Activated CD8-positive, alpha-beta T cell treated with anti-CD3 and anti-CD28 coated beads for 36 hours (primary cell): ENCODE measurements around the gene PPP1R26. TPM values are rescaled to one million over a fixed set of nuclear protein-coding genes. Genes with fewer than 3 reads are reported as not detected.
"Not testable (repeated sequence)": the region's sequence is repeated elsewhere in the genome, so short reads cannot be mapped to it uniquely, and the experiment has no call there.

ENCODE experiments used
- ATAC-seq: fragments of 200-7000 bp; cut with Tn5 transposase; one replicate; pipeline ENCODE4 v1.10.0; 2021; ENCODE audit warnings: mild to moderate bottlenecking, moderate library complexity
- CTCF ChIA-PET: fragments of 350-600 bp; sonication (Branson Sonifier 250); formaldehyde crosslinking; loops from one replicate; lab custom pipeline; 2021; ENCODE audit warnings: antibody characterized with exemption; lab: Charles Lee
- POLR2A ChIA-PET: fragments of 350-600 bp; sonication (Branson Sonifier 250); formaldehyde crosslinking; loops from one replicate; lab custom pipeline; 2021; ENCODE audit warnings: antibody characterized with exemption; lab: Charles Lee
- DNase-seq: peaks from one replicate; pipeline ENCODE4 v3.0.0-alpha.2; 2020
- H3K27ac Mint-ChIP-seq: one replicate; pipeline ENCODE4 v1.8.0; 2021; ENCODE audit warnings: mild to moderate bottlenecking, mixed read lengths
- H3K27me3 Mint-ChIP-seq: one replicate; pipeline ENCODE4 v1.8.0; 2021; ENCODE audit warnings: mixed read lengths
- H3K36me3 Mint-ChIP-seq: one replicate; pipeline ENCODE4 v1.8.0; 2021; ENCODE audit warnings: low read depth, mixed read lengths
- H3K4me1 Mint-ChIP-seq: one replicate; pipeline ENCODE4 v1.8.0; 2021; ENCODE audit warnings: low read depth, mixed read lengths
- H3K4me3 Mint-ChIP-seq: one replicate; pipeline ENCODE4 v1.8.0; 2021; ENCODE audit warnings: mild to moderate bottlenecking, moderate library complexity, mixed read lengths
- H3K9me3 Mint-ChIP-seq: one replicate; pipeline ENCODE4 v1.8.0; 2021; ENCODE audit warnings: mixed read lengths
- intact Hi-C: fragments of 100-400 bp; cut with micrococcal nuclease; formaldehyde crosslinking; loops from one replicate; pipeline ENCODE4 v1.10.0; 2022
- total RNA-seq, 2 experiments: library from RNA; stranded (reverse); gene quantifications; one replicate each; pipeline ENCODE4 v1.2.3, GENCODE V29; 2021
- TF ChIP-seq, protein P1 (sequence below): fragments of 200-600 bp; IDR thresholded peaks from one replicate; pipeline ENCODE4 v1.8.0; 2022; ENCODE audit warnings: antibody characterized with exemption, mild to moderate bottlenecking

Gene PPP1R26
- total RNA-seq, 2 experiments from 2014 or later = 0.54 to 0.58 TPM

DNA sequence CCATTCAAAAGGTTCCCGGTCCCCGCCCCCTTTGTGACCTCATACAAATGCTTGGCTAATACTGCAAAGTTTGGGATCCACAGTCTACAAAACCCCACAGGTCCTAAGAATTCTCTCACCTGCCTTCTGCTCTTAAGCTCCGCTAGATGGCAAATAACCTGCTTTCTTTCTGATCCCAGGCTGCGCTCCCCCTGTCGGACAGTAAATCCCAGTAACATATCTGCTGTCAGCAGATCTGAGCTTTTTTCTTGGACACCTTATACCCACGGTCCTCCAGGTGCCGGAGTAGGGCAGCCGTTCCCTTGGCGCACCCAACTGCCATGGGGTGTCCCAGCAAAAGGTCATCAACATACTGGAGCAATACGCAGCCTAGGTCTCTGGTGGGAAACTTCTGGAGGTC, 39.0 kb upstream of the PPP1R26 start:
- TF ChIP-seq, protein P1, sequence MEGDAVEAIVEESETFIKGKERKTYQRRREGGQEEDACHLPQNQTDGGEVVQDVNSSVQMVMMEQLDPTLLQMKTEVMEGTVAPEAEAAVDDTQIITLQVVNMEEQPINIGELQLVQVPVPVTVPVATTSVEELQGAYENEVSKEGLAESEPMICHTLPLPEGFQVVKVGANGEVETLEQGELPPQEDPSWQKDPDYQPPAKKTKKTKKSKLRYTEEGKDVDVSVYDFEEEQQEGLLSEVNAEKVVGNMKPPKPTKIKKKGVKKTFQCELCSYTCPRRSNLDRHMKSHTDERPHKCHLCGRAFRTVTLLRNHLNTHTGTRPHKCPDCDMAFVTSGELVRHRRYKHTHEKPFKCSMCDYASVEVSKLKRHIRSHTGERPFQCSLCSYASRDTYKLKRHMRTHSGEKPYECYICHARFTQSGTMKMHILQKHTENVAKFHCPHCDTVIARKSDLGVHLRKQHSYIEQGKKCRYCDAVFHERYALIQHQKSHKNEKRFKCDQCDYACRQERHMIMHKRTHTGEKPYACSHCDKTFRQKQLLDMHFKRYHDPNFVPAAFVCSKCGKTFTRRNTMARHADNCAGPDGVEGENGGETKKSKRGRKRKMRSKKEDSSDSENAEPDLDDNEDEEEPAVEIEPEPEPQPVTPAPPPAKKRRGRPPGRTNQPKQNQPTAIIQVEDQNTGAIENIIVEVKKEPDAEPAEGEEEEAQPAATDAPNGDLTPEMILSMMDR = no peak
- intact Hi-C loops = no loop called here
- peaks cover 7% of the 10 kb centered on the region for H3K9me3 Mint-ChIP-seq
- DNase-seq = no peak
- no peaks in the 10 kb centered on the region for H3K4me1 Mint-ChIP-seq
- no peak overlapping the region for H3K4me3 Mint-ChIP-seq
- H3K36me3 Mint-ChIP-seq = no peaks in the 10 kb centered on the region
- ChIA-PET POLR2A (no interaction called here), CTCF (no interaction called here)
- no peak for ATAC-seq
- H3K27me3 Mint-ChIP-seq = peaks cover 14% of the 10 kb centered on the region
- H3K27ac Mint-ChIP-seq = no peak overlapping the region

DNA sequence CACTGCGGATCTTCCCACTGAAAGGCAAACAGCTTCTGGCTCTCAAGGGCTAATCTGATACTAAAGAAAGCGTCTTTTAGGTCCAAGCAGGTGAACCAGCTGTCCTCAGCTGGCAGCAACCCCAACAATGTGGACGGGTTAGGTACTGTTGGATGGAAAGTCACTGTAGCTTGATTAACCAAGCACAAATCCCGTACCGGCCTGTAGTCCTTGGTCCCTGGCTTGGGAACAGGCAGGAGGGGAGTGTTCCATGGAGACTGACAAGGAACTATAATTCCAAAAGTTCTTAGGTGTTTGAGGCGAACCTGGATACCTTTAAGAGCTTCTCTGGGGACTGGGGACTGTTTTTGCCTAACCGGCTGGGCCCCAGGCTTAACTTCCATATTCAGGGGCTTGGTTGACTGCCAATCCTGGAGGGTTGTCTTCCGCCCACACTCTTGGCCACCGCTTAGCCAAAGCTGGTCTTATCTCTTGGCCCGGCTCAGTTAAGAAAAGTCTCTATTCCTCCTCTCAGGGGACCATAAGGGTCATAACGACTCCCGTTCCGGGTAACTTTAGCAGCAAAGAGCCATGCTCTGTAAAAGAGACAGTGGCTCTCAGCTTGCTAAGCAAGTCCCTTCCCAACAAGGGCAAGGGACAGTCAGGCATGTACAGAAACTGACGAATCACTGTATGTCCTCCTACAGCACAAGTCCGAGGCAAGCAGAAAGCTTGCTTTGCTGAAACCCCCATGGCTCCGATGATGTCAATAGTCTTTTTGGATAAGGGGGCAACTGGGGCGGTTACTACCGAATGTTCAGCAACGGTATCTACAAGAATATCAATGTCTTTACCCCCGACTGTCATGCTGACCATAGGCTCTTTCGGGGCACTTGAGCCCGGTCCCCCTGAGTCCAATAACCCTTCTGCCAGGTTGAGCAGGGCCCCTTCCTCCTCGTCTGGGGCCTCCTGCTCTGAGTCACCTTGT, 38.2 kb upstream of the PPP1R26 start:
- peaks cover 11% of the 10 kb centered on the region for H3K27me3 Mint-ChIP-seq
- DNase-seq, H3K27ac Mint-ChIP-seq, ATAC-seq, H3K4me1 Mint-ChIP-seq, POLR2A ChIA-PET, H3K9me3 Mint-ChIP-seq, intact Hi-C loops, H3K36me3 Mint-ChIP-seq, CTCF ChIA-PET, H3K4me3 Mint-ChIP-seq: not testable (repeated sequence)

DNA sequence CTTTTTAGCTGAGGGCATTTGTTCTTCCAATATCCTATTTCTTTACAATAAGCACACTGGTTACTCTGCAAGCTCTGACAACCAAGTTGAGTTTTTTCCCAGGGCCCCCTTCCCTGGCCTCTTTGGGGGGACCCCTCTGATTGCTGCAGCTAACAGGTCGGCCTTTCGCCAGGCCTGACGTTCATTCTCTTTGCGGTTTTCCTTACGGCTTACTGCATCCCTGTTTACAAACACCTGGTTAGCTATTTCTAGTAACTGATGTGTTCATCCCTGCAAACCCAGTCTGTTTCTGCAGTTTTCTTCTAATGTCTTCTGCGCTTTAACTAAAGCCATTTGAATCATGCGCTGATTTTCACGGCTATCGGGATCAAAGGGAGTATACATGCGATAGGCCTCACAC, 37.5 kb upstream of the PPP1R26 start:
- Mint-ChIP-seq H3K36me3 (no peaks in the 10 kb centered on the region), H3K4me3 (no peak overlapping the region), H3K9me3 (no peaks in the 10 kb centered on the region), H3K4me1 (no peaks in the 10 kb centered on the region), H3K27ac (no peak overlapping the region), H3K27me3 (peaks cover 10% of the 10 kb centered on the region)
- DNase-seq = no peak
- intact Hi-C loops = no loop called here
- ChIA-PET POLR2A (no interaction called here), CTCF (no interaction called here)
- TF ChIP-seq, protein P1 = no peak
- no peak for ATAC-seq

DNA sequence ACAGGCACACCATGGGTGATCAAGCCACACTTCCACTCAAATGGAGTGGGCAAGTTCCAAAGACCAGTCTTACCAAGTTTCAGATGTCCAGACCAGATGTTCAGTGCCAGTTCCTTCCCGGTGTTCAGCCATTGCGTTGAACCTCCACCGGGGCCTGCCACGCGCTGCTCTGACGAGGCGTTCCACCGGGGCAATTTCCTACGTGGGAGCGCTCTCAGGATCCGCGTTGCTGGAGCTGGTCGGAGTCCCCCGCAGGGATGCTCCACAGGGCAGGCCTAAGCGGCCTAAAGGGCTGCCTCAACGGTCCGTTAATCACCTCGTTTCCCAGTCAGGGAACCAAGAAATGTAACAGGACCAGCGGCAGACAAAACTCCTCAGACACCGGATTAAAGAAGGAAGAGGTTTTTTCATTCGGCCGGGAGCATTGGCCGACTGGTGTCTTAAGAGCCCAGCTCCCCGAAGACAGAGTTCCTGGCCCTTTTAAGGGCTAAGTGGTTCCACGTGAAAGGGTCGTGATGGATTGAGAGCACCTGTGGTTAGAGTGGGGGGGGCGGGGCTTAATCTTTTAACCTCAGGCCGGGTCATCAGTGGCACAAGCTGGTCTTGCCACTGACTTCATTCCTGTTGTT, 35.7 kb upstream of the PPP1R26 start:
- no peak for ATAC-seq
- POLR2A ChIA-PET = no interaction called here

DNA sequence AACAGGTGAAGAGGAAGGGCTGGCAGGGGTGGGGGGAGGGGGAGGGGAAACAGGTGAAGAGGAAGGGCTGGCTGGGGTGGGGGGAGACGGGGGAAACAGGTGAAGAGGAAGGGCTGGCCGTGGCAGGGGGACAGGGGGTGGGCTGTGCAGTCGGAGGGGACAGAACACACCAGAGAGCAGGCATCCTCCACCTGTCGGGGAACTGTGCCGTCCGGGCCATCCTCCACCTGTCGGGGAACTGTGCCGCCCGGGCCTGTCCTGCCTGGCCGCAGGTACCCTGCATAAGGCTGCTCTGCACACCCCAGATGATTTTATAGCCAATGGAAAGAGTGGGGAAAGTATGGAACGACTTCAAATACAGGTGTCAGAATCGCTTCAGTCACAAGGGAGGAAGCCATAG, 32.5 kb upstream of the PPP1R26 start:
- intact Hi-C loops = no loop called here
- DNase-seq = no peak
- TF ChIP-seq, protein P1 = no peak
- Mint-ChIP-seq H3K9me3 (no peaks in the 10 kb centered on the region), H3K4me3 (no peak overlapping the region), H3K27ac (no peak overlapping the region), H3K27me3 (no peaks in the 10 kb centered on the region), H3K36me3 (no peaks in the 10 kb centered on the region), H3K4me1 (no peaks in the 10 kb centered on the region)
- ATAC-seq = no peak
- POLR2A ChIA-PET = no interaction called here
- CTCF ChIA-PET = no interaction called here

More for the DNA sequence above, 35.7 kb upstream of the PPP1R26 start:
- Mint-ChIP-seq H3K9me3 (no peaks in the 10 kb centered on the region), H3K4me1 (no peaks in the 10 kb centered on the region), H3K27me3 (peaks cover 7% of the 10 kb centered on the region), H3K4me3 (no peak overlapping the region), H3K36me3 (no peaks in the 10 kb centered on the region), H3K27ac (no peak overlapping the region)
- intact Hi-C loops = no loop called here
- DNase-seq = no peak
- TF ChIP-seq, protein P1 = no peak
- CTCF ChIA-PET = no interaction called here
